OCI-LY7 (cell line): ENCODE data around the gene MTCH1. TPM values are rescaled to one million over a fixed set of nuclear protein-coding genes. Genes with fewer than 3 reads are reported as not detected.

Source experiments
- BruUV-seq: library from RNA; stranded (reverse); fragments of 400-500 nt; replicated peaks from 2 replicates; lab custom pipeline; 2021; lab: Mats Ljungman, UMichigan
- CTCF ChIA-PET: fragments of 300-600 bp; sonication (Branson Sonifier 250); formaldehyde crosslinking; loops from one replicate; lab custom pipeline; 2022; ENCODE audit warnings: antibody characterized with exemption; ENCODE audit not compliant: unreplicated experiment; lab: Charles Lee
- POLR2A ChIA-PET: fragments of 300-600 bp; sonication (Branson Sonifier 250); formaldehyde crosslinking; loops from one replicate; lab custom pipeline; 2022; ENCODE audit warnings: antibody characterized with exemption; lab: Charles Lee
- DNase-seq: peaks from one replicate; pipeline ENCODE4 v3.0.0-alpha.2; 2015; ENCODE audit warnings: low spot score
- H2AFZ ChIP-seq: fragments of 200-600 bp; sonication (generic), shearing (Covaris generic); 2 replicates; pipeline ENCODE4 v1.6.1; 2014; ENCODE audit warnings: mild to moderate bottlenecking, antibody characterized with exemption, low read length, moderate library complexity
- H3K27ac ChIP-seq: fragments of 200-600 bp; sonication (generic); 2 replicates; pipeline ENCODE4 v1.5.1; 2014; ENCODE audit warnings: mixed run types, low read depth, mild to moderate bottlenecking, moderate library complexity, low read length, inconsistent platforms; ENCODE audit not compliant: poor library complexity, severe bottlenecking
- H3K36me3 ChIP-seq: fragments of 200-600 bp; sonication (generic); 2 replicates; pipeline ENCODE4 v1.6.1; 2014; ENCODE audit warnings: mild to moderate bottlenecking, antibody characterized with exemption, low read length, moderate library complexity, mixed read lengths; ENCODE audit not compliant: insufficient read depth
- H3K4me1 ChIP-seq: fragments of 200-600 bp; sonication (generic); 2 replicates; pipeline ENCODE4 v1.5.1; 2014; ENCODE audit warnings: mild to moderate bottlenecking, low read length; ENCODE audit not compliant: insufficient read depth, poor library complexity, severe bottlenecking
- H3K4me2 ChIP-seq: fragments of 200-600 bp; sonication (generic); 2 replicates; pipeline ENCODE4 v1.6.1; 2014; ENCODE audit warnings: mild to moderate bottlenecking, low read length
- H3K4me3 ChIP-seq: fragments of 200-600 bp; sonication (generic); 2 replicates; pipeline ENCODE4 v1.5.1; 2014; ENCODE audit warnings: mild to moderate bottlenecking, low read depth, low read length; ENCODE audit not compliant: poor library complexity, severe bottlenecking
- H3K79me2 ChIP-seq: fragments of 200-600 bp; sonication (generic); 2 replicates; pipeline ENCODE4 v1.6.1; 2016; ENCODE audit warnings: low read depth, mild to moderate bottlenecking, low read length, moderate library complexity, mixed read lengths; ENCODE audit not compliant: insufficient read depth
- H3K9me2 ChIP-seq: fragments of 200-600 bp; sonication (generic); 2 replicates; pipeline ENCODE4 v1.6.1; 2016; ENCODE audit warnings: mild to moderate bottlenecking, low read length, mixed read lengths; ENCODE audit not compliant: insufficient read depth
- H3K9me3 ChIP-seq: fragments of 200-600 bp; sonication (generic); 2 replicates; pipeline ENCODE4 v1.6.1; 2014; ENCODE audit warnings: mild to moderate bottlenecking, mixed run types, low read length, mixed read lengths
- H4K20me1 ChIP-seq: fragments of 200-600 bp; sonication (generic); 2 replicates; pipeline ENCODE4 v1.6.1; 2014; ENCODE audit warnings: mild to moderate bottlenecking, antibody characterized with exemption, low read length, moderate library complexity, mixed read lengths; ENCODE audit not compliant: insufficient read depth
- EZH2phosphoT487 ChIP-seq: fragments of 200-600 bp; sonication (generic); IDR thresholded peaks from 2 replicates; pipeline ENCODE4 v1.6.1; 2018; ENCODE audit warnings: low read depth, borderline replicate concordance, mild to moderate bottlenecking, mixed run types, antibody characterized with exemption, low read length, moderate library complexity, mixed read lengths
- intact Hi-C: fragments of 100-400 bp; cut with micrococcal nuclease; formaldehyde crosslinking; loops from one replicate; pipeline ENCODE4 v1.10.0; 2022; ENCODE audit not compliant: unreplicated experiment
- total RNA-seq, 2 experiments: library from RNA; depleted of rRNA in 1 of 2; stranded (reverse); fragments of >200 nt in 1 of 2; shearing (Covaris generic) in 1 of 2; gene quantifications; 2 replicates each; pipeline ENCODE4 v1.2.3, GENCODE V29; 2014 to 2022
- TF ChIP-seq, protein P1 (sequence below): fragments of 200-600 bp; sonication (generic); conservative IDR thresholded peaks from 2 replicates; pipeline ENCODE4 v1.5.1; 2014; ENCODE audit warnings: mild to moderate bottlenecking, antibody characterized with exemption, low read length, moderate library complexity, mixed read lengths

MTCH1 gene
- total RNA-seq, 2 experiments from 2014 or later: 72.5 to 93.7 TPM

- H3K9me3 ChIP-seq: no peaks in the 10 kb centered on the region
- H3K27ac ChIP-seq: no peak overlapping the region
- no peak overlapping the region for H3K4me3 ChIP-seq
- BruUV-seq: no TSS peak
- no peak overlapping the region for H3K4me2 ChIP-seq
- H3K36me3 ChIP-seq: peaks cover 7% of the 10 kb centered on the region; the same call in 1 of the 2 replicates
- H3K79me2 ChIP-seq: no peaks in the 10 kb centered on the region
- POLR2A ChIA-PET: interaction anchor here (1.0 kb wide), 1 partner anchor 155 kb away, joined by 3 read pairs; no protein-coding TSS in a partner anchor
- intact Hi-C loops: no loop called here
- CTCF ChIA-PET: no interaction called here
- H3K4me1 ChIP-seq: peaks cover 17% of the 10 kb centered on the region
- no peak overlapping the region for H2AFZ ChIP-seq
- TF ChIP-seq EZH2phosphoT487: no peak
- TF ChIP-seq, protein P1, sequence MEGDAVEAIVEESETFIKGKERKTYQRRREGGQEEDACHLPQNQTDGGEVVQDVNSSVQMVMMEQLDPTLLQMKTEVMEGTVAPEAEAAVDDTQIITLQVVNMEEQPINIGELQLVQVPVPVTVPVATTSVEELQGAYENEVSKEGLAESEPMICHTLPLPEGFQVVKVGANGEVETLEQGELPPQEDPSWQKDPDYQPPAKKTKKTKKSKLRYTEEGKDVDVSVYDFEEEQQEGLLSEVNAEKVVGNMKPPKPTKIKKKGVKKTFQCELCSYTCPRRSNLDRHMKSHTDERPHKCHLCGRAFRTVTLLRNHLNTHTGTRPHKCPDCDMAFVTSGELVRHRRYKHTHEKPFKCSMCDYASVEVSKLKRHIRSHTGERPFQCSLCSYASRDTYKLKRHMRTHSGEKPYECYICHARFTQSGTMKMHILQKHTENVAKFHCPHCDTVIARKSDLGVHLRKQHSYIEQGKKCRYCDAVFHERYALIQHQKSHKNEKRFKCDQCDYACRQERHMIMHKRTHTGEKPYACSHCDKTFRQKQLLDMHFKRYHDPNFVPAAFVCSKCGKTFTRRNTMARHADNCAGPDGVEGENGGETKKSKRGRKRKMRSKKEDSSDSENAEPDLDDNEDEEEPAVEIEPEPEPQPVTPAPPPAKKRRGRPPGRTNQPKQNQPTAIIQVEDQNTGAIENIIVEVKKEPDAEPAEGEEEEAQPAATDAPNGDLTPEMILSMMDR: no peak
- H3K9me2 ChIP-seq: no peaks in the 10 kb centered on the region
- DNase-seq: no peak
- no peaks in the 10 kb centered on the region for H4K20me1 ChIP-seq
These were observed 25.8 kb upstream of the MTCH1 start for GRCh38 chr6:37011656-37012378.

DNA sequence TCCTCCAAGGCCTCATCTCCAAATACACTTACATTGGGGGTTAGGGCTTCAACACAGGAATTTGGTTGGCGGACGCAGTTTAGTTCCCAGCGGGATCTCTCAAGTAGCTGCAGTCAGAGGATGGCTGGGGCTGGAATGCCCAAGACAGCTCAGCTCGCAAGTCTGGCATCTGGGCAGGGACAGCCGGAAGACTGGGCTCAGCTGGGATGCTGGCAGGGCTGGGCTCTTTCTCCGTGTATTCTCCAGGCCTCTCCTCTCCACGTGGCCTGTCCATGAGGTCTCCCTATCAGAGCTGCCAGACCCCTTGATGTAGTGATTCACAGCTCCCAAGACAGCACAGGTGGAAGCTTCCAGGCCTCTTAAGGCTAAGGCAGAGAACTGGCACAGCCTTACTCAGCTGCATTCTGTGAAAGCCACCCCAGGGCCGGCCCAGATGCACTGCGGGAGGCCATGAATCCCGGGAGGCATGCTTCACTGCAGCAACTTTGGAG lies 24.5 kb upstream of the MTCH1 start:
- TF ChIP-seq EZH2phosphoT487: no peak
- TF ChIP-seq, protein P1: no peak
- no peak overlapping the region for H3K4me3 ChIP-seq
- CTCF ChIA-PET: no interaction called here
- H3K9me2 ChIP-seq: no peaks in the 10 kb centered on the region
- H3K4me2 ChIP-seq: no peak overlapping the region
- no TSS peak for BruUV-seq
- POLR2A ChIA-PET: no interaction called here
- H3K4me1 ChIP-seq: peaks cover 30% of the 10 kb centered on the region
- H3K36me3 ChIP-seq: peaks cover 7% of the 10 kb centered on the region; the same call in 1 of the 2 replicates
- H3K27ac ChIP-seq: no peak overlapping the region
- H4K20me1 ChIP-seq: no peaks in the 10 kb centered on the region
- H3K79me2 ChIP-seq: no peaks in the 10 kb centered on the region; the same call in 1 of the 2 replicates
- H2AFZ ChIP-seq: no peak overlapping the region
- H3K9me3 ChIP-seq: no peaks in the 10 kb centered on the region
- intact Hi-C loops: no loop called here
- DNase-seq: no peak
